Measurements from ENCODE around the gene GET4.

The GET4 gene

GRCh38 chr7:889025-889390, 12.7 kb downstream of the GET4 start:
- Histone ChIP-seq H3K9me3 (ENCODE audit: insufficient read depth, low read length) (no peaks in the 10 kb centered on the region), H3K9ac (ENCODE audit: insufficient read length, low read depth) (no peak overlapping the region), H3K4me1 (ENCODE audit: insufficient read depth, insufficient read length) (peaks cover 11% of the 10 kb centered on the region), H3K4me3 (ENCODE audit: insufficient read length, low read depth) (no peak overlapping the region), H3K36me3 (ENCODE audit: insufficient read depth, insufficient read length, low read length) (peaks cover 88% of the 10 kb centered on the region), H3K27me3 (ENCODE audit: insufficient read depth, insufficient read length) (no peaks in the 10 kb centered on the region)
- DNase-seq (ENCODE audit: low read depth, low spot score) = no peak
- TF ChIP-seq YY1 (IDR thresholded peaks at IDR 0.05; ENCODE audit: insufficient read depth, insufficient read length) = no peak
- no peak for TF ChIP-seq SUZ12 (IDR thresholded peaks at IDR 0.05; ENCODE audit: extremely low read depth, insufficient read depth, insufficient read length)
- TF ChIP-seq ZNF274 (IDR thresholded peaks at IDR 0.05; ENCODE audit: low read depth, low read length) = no peak

- H3K9ac ChIP-seq (ENCODE audit: insufficient read length, low read depth) = no peak overlapping the region
- TF ChIP-seq SUZ12 (IDR thresholded peaks at IDR 0.05; ENCODE audit: extremely low read depth, insufficient read depth, insufficient read length) = no peak
- no peak for TF ChIP-seq ZNF274 (IDR thresholded peaks at IDR 0.05; ENCODE audit: low read depth, low read length)
- TF ChIP-seq YY1 (IDR thresholded peaks at IDR 0.05; ENCODE audit: insufficient read depth, insufficient read length) = no peak
- H3K4me3 ChIP-seq (ENCODE audit: insufficient read length, low read depth) = no peak overlapping the region
- no peaks in the 10 kb centered on the region for H3K27me3 ChIP-seq (ENCODE audit: insufficient read depth, insufficient read length)
- peaks cover 88% of the 10 kb centered on the region for H3K36me3 ChIP-seq (ENCODE audit: insufficient read depth, insufficient read length, low read length)
- H3K4me1 ChIP-seq (ENCODE audit: insufficient read depth, insufficient read length) = peaks cover 11% of the 10 kb centered on the region
- no peak for DNase-seq (ENCODE audit: low read depth, low spot score)
- H3K9me3 ChIP-seq (ENCODE audit: insufficient read depth, low read length) = no peaks in the 10 kb centered on the region
Measured at GRCh38 chr7:889391-889790, 13.0 kb downstream of the GET4 start.

GRCh38 chr7:890868-891267, 14.5 kb downstream of the GET4 start:
- TF ChIP-seq YY1 (IDR thresholded peaks at IDR 0.05; ENCODE audit: insufficient read depth, insufficient read length) (no peak), SUZ12 (IDR thresholded peaks at IDR 0.05; ENCODE audit: extremely low read depth, insufficient read depth, insufficient read length) (no peak), ZNF274 (IDR thresholded peaks at IDR 0.05; ENCODE audit: low read depth, low read length) (no peak)
- Histone ChIP-seq H3K9ac (ENCODE audit: insufficient read length, low read depth) (no peak overlapping the region), H3K36me3 (ENCODE audit: insufficient read depth, insufficient read length, low read length) (peaks cover 92% of the 10 kb centered on the region), H3K27me3 (ENCODE audit: insufficient read depth, insufficient read length) (no peaks in the 10 kb centered on the region), H3K9me3 (ENCODE audit: insufficient read depth, low read length) (no peaks in the 10 kb centered on the region), H3K4me3 (ENCODE audit: insufficient read length, low read depth) (no peak overlapping the region), H3K4me1 (ENCODE audit: insufficient read depth, insufficient read length) (peaks cover 6% of the 10 kb centered on the region)
- DNase-seq (ENCODE audit: low read depth, low spot score) = no peak

- H3K9ac ChIP-seq (ENCODE audit: insufficient read length, low read depth) = no peak overlapping the region
- H3K4me3 ChIP-seq (ENCODE audit: insufficient read length, low read depth) = no peak overlapping the region
- peaks cover 92% of the 10 kb centered on the region for H3K36me3 ChIP-seq (ENCODE audit: insufficient read depth, insufficient read length, low read length)
- no peak for TF ChIP-seq SUZ12 (IDR thresholded peaks at IDR 0.05; ENCODE audit: extremely low read depth, insufficient read depth, insufficient read length)
- no peak for TF ChIP-seq YY1 (IDR thresholded peaks at IDR 0.05; ENCODE audit: insufficient read depth, insufficient read length)
- no peak for TF ChIP-seq ZNF274 (IDR thresholded peaks at IDR 0.05; ENCODE audit: low read depth, low read length)
- DNase-seq (ENCODE audit: low read depth, low spot score) = no peak
- no peaks in the 10 kb centered on the region for H3K9me3 ChIP-seq (ENCODE audit: insufficient read depth, low read length)
- peaks cover 6% of the 10 kb centered on the region for H3K4me1 ChIP-seq (ENCODE audit: insufficient read depth, insufficient read length)
- H3K27me3 ChIP-seq (ENCODE audit: insufficient read depth, insufficient read length) = no peaks in the 10 kb centered on the region
Measured at GRCh38 chr7:891291-891690, 14.9 kb downstream of the GET4 start.

GRCh38 chr7:891805-892204, 15.5 kb downstream of the GET4 start:
- DNase-seq (ENCODE audit: low read depth, low spot score) = no peak
- H3K4me3 ChIP-seq (ENCODE audit: insufficient read length, low read depth) = no peak overlapping the region
- peaks cover 92% of the 10 kb centered on the region for H3K36me3 ChIP-seq (ENCODE audit: insufficient read depth, insufficient read length, low read length)
- H3K27me3 ChIP-seq (ENCODE audit: insufficient read depth, insufficient read length) = no peaks in the 10 kb centered on the region
- H3K9ac ChIP-seq (ENCODE audit: insufficient read length, low read depth) = no peak overlapping the region
- TF ChIP-seq SUZ12 (IDR thresholded peaks at IDR 0.05; ENCODE audit: extremely low read depth, insufficient read depth, insufficient read length) (no peak), YY1 (IDR thresholded peaks at IDR 0.05; ENCODE audit: insufficient read depth, insufficient read length) (no peak), ZNF274 (IDR thresholded peaks at IDR 0.05; ENCODE audit: low read depth, low read length) (no peak)
- H3K9me3 ChIP-seq (ENCODE audit: insufficient read depth, low read length) = no peaks in the 10 kb centered on the region
- H3K4me1 ChIP-seq (ENCODE audit: insufficient read depth, insufficient read length) = peaks cover 6% of the 10 kb centered on the region

- Histone ChIP-seq H3K36me3 (ENCODE audit: insufficient read depth, insufficient read length, low read length) (peaks cover 92% of the 10 kb centered on the region), H3K9me3 (ENCODE audit: insufficient read depth, low read length) (no peaks in the 10 kb centered on the region), H3K4me3 (ENCODE audit: insufficient read length, low read depth) (no peak overlapping the region), H3K27me3 (ENCODE audit: insufficient read depth, insufficient read length) (no peaks in the 10 kb centered on the region), H3K4me1 (ENCODE audit: insufficient read depth, insufficient read length) (peaks cover 3% of the 10 kb centered on the region), H3K9ac (ENCODE audit: insufficient read length, low read depth) (no peak overlapping the region)
- TF ChIP-seq YY1 (IDR thresholded peaks at IDR 0.05; ENCODE audit: insufficient read depth, insufficient read length) = no peak
- TF ChIP-seq ZNF274 (IDR thresholded peaks at IDR 0.05; ENCODE audit: low read depth, low read length) = no peak
- no peak for DNase-seq (ENCODE audit: low read depth, low spot score)
Measured at GRCh38 chr7:892648-893593, 16.6 kb downstream of the GET4 start.

- Histone ChIP-seq H3K36me3 (ENCODE audit: insufficient read depth, insufficient read length, low read length) (peaks cover 92% of the 10 kb centered on the region), H3K9ac (ENCODE audit: insufficient read length, low read depth) (no peak overlapping the region), H3K27me3 (ENCODE audit: insufficient read depth, insufficient read length) (no peaks in the 10 kb centered on the region), H3K4me1 (ENCODE audit: insufficient read depth, insufficient read length) (peaks cover 7% of the 10 kb centered on the region), H3K9me3 (ENCODE audit: insufficient read depth, low read length) (no peaks in the 10 kb centered on the region), H3K4me3 (ENCODE audit: insufficient read length, low read depth) (no peak overlapping the region)
- TF ChIP-seq YY1 (IDR thresholded peaks at IDR 0.05; ENCODE audit: insufficient read depth, insufficient read length) (no peak), SUZ12 (IDR thresholded peaks at IDR 0.05; ENCODE audit: extremely low read depth, insufficient read depth, insufficient read length) (no peak), ZNF274 (IDR thresholded peaks at IDR 0.05; ENCODE audit: low read depth, low read length) (no peak)
- no peak for DNase-seq (ENCODE audit: low read depth, low spot score)
Measured at GRCh38 chr7:893686-894085, 17.3 kb downstream of the GET4 start.
